HG03108 (cell line): ENCODE results near the gene ANO6.

Source experiments
- ATAC-seq: cut with Tn5 transposase; IDR thresholded peaks from one replicate; pipeline ENCODE4 v1.9.1; 2021; ENCODE audit warnings: moderate library complexity; ENCODE audit not compliant: unreplicated experiment

The ANO6 gene

DNA sequence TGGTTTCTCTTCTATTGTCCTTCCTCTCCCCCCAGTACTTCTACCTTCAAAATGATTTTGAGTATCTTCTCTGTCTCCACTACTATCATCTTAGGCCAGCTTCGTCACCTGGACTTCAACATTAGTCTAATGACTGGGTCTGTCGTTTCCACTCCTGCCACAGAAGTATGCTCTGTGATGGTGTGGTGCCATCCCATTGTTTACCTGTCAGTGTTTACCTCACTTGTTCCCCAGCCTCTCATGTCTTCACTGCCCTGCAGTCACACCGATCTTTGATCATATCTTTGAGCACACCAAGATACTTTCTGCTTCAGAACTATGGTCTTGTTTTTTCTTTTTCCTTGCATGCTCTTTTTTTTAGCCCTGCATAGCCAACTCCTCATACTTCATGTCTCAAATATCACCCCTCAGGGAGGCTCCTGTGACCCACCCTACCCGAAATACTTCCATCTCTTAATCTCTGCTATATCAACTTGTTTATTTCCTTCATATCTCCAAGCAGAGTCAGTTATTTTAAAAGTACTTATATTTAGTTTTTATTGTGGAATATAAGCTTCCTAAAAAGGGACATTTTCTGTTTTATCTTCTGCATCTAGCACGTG is 60.4 kb downstream of the ANO6 start:
- ATAC-seq, result no peak

DNA sequence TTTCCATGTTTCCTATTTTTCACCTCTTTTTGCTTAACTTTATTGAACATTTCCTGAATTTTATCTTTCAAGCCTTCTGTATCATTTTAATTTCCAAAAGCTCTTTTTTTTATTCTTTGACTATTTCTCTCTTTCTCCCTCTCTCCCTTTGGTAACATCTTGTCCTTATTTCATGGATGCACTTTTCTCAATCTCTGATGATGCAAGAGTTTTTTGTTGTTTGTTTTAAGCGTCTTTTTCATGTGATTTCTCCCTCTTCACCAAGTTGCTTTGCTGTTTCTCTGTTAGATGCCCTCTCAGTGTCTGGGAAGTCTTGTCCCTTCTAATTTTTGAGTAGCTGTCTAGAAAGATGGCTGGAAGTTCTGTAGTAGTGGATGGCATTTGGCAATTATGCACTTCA is 62.6 kb downstream of the ANO6 start:
- ATAC-seq, result no peak

DNA sequence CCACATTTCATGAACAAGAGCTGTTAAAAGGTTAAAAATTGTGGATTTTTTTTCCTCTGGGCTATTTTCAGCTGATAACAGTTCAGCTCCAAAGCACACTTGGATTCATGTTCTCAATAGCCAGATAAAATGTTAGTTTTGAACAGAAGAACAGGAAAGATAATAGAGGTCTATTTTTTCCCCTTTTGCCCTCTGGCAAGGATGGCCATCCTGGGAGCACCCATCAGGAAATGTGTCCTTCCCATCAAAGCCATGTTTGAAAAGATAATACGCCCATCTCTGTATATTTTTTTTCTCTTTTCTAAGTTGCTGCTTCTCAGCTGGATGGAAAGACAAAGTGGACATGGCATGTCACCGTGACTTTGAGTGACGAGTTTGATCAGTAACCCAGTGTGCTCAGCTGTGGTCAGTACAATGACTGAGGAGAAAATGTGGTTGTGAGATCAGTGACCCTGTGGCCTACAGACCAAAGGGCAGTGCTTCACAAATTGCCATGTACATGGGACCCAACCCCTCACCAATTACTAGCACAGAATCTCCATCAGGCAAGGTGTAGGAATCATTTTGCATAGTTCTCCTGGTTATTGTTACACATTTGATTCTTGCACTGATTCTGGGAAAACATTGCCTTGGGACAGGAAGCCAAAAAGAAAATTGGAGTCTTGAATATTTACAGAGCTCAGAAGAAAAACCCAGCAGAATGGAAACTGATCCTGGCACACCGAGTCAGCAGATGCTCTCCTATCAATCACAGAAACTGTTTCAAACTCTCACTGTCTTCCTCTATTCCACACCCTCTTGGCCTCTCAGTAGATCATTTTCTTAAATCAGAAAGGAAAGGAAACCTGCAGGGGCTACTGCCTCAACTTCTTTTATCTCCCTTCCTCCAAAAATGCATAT is 64.3 kb downstream of the ANO6 start:
- ATAC-seq, result no peak

DNA sequence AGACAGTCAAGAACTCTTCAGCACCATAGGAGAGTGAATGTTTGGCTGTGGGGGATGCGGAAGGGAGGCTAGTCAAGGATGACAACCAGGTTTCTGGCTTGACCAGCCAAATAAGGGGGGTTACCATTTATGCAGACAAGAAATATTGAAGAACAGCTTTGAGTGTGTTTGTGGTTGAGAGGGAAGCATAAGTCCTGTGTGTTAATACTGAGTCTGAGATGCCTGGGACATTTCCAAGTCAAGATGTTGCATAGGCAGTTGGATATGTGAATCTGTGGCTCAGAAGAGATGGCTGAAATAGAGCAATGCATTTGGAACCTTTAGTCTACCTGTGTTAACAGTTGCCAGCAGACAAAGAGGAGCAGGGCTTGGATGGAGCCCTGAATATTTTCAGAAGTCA is 66.1 kb downstream of the ANO6 start:
- no peak for ATAC-seq

DNA sequence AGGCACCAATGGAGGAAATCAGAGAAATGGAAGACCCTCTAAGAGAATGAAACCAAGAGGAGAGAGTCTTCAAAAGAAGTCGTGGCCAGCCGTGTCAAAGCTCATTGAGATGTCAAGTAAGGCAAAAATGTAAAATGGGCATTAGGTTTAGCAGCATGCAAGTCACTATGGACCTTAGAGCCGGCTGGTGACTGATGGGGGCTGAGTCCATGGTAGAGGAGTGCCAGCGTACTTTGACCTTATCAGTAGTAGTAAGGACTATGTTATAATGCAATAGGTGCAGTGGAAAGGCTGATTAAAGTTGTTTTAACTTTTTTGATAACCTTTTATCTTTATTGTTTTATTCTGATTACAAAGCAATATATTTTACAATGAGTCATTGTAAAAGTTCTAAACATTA is 66.5 kb downstream of the ANO6 start:
- ATAC-seq, result no peak

DNA sequence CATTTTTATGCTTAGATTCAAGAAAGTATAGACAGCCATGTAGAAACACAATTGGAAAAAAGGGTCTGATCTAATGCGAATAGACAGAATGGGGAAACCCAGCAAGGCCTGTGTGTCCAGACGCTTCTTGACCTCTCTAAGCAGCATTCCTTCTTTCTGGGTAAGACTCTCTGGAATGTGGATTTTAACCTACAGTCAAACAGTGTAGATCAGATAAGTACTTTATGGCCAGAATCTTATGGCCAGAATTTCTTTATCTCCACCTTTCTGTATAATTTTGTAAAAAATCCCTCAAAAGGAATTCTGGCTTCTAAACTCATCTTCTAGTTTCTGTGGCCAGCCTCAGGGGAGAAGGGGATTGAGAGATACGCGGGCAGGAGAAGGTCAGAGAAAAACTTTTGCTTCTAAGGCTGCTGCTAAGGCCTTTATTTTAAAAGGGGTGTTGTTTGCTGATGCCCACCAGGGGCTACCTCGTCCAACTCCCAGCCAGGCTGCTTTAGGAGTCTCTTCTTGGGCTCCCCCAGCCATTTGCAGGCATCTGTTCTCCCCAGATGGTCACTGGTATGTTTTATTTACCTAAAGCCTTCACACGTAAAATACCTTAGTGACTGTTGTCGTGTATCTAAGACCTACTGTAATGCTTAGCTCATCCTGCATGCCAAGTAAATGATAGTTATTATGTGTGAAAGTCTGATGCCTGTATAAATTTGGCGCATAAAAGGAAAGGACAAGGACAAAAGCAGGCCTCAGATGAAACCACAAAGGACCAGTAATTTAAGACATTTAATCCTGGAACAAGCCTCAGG is 68.4 kb downstream of the ANO6 start:
- no peak for ATAC-seq

DNA sequence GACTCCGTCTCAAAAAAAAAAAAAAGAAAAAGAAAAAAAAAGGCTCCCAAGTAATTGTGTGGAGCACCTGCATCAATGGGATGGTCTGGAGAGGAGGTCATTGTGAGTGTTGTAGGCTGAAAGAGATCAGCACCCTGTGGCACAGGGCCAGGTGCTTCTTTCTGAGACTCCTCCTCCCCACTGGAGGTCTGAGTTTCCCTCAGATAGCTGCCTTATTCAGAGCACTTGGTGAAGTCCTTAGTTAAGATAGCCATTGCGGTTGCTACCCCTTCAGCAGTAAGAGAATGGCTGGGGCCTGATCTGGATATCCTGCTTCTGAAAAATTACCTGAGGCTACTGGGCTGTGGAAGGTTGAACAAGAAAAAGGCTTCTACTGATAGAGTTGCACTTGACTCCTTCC is 69.8 kb downstream of the ANO6 start:
- ATAC-seq, result no peak

DNA sequence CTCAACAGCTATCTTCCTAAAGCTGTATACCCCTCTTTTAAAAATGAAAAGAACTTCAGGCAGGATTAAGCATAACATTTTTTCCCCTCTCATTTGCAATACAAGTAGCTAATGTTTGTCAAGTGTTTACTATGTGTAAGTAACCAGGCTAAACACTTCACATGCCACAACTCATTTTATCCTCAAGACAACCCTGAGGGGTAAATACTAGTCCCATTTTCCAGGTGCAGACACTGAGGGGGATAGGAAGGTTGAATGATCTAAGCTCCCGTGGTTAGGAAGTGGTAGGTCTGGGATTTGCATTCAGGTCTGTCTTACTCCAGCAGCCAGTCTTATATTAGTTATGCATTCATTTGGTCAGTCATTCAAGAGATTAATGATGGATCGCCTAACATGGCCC is 70.7 kb downstream of the ANO6 start:
- ATAC-seq, result no peak

DNA sequence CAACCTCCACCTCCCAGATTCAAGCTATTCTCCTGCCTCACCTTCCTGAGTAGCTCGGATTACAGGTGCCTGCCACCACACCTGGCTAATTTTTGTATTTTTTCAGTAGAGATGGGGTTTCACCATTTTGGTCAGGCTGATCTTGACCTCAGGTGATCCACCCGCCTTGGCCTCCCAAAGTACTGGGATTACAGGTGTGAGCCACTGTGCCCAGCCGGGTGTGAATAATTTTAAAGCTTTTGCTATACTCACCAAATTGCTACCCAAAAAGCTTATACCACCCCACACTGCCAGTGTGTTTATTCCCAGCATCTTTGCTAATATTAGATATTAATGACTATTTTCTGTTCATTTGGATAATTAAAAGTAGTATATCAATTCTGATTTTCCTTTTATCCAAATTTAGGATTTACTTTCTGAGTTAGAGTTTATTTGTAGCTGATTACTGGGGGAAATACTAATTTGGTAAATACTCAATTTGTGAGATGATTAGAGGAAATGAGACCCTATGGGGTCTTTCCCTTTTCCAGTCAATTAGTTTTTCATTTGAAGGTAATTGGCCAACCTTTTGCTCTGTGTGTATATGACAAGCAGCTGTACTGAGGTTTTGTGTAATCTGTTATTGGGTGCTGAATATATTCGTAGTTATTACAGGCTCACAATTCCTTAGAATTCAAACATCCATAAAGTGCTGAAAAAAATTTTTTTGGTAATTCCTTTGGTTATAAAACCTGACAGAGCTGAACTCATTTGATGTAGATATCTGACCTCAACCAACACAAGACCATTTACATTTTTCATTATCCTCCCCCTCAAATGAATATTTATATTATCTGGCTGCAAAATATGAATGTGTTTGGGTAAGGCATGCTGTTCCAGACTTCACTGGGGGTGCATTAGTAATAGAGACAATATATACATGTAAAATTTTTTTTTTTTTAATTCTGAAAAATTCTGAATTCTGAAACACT is 73.6 kb downstream of the ANO6 start:
- ATAC-seq, result no peak

DNA sequence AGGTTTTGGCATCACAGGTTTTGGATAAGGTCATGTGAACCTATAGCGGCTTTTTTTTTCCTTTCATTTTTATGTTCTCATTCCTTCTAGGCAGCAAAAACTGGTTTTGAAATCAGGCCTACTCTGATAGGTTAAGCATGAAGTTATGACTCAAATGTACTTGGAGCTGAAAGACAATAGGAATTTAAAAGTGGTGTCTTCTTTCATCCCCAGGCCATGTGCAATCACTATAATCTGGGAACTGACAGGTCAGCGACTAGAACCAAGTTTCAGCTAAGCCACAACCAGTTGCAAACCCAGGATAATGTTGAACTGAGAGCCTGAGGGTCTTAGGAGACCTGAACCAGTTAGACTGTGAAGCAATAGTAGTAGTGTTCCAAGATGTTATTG is 74.3 kb downstream of the ANO6 start:
- no peak for ATAC-seq

DNA sequence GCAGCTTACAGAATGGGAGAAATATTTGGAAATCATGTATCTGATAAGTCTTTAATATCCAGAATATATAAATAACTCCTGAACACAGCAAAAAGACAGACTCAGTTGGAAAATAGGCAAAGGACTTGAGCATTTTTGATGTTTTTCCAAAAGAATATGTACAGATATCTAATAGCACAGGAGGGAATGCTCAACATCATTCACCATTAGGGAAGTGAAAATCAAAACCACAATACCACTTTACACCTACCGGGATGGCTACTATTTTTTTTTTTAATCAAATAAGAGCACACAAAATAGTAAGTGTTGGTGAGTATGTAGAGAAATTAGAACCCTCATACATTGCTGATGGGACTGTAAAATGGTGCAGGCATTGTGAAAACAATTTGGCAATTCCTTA is 75.6 kb downstream of the ANO6 start:
- no peak for ATAC-seq

DNA sequence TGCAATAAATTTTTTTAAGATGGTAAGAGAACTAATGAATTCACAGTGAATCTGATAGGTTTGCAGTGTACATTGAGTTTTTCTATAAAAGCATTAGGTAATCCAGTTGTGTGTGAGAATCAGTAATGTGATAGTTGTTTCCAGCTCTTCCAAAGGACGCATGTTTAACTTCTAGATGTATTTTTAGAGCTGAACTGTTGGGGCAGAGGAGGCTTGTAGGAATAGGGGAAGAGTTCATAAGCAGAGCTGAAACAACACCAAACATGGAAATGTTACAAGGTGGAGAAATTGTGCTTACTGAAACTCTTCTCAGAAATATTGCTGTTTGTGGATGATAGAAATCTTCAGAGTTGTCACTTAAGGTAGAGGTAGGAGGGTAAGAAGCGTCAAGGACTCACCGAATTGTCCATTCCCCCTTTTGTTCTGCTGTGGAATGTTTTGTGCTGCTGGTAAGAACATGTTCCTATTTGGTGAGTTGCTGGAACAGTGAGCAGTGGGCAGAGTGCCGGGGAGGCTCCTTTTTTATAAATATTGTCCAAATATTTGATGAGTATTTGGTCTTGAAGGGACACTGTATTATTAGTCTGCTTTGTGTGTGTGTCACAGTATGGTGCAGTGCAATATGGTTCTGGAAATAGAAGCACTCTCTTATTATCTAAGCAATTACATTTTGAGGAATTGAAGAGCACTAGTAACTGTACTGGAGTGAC is 76.7 kb downstream of the ANO6 start:
- no peak for ATAC-seq

DNA sequence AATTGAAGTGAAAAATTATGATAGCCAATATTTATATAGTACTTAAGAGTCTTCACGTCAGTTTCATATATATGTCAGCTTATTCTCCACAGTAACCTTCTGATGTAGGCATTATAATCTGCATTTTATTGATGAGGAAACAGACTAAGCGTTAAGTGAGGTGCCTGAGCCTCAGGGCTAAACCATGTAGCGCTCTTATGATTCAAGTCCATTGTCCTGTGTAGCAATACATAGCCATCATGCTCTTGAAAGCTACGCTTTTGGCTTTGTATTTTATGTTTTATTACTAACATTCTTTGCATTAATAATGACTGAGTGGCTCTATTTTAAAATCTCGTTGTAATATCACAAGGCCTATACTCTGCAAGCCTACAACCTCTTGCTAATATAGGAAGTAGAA is 79.0 kb downstream of the ANO6 start:
- no peak for ATAC-seq

DNA sequence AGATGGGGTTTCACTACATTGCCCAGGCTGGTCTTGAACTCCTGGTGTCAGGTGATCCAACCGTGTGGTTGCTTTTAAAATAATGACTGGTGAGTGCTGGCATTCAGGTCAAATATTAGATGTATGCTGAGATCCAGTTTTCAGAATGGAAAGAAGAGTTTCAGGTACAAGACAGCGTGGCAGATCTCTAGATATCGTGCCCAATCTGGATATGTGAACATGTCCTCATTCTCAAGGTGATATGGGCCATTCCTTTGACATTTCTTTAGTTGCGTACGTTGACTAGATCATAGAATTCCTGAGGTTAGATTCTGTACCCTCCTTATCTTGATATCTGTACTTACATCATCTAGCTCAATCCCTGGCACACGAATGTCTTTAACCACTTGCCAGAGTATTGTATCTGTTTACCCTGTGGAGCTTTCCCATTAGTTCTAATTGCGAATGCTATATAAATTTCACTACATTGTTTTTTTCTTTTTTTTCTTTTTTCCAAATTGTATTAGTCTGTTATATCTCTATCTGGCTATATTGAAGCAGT is 80.2 kb downstream of the ANO6 start:
- ATAC-seq, result no peak

DNA sequence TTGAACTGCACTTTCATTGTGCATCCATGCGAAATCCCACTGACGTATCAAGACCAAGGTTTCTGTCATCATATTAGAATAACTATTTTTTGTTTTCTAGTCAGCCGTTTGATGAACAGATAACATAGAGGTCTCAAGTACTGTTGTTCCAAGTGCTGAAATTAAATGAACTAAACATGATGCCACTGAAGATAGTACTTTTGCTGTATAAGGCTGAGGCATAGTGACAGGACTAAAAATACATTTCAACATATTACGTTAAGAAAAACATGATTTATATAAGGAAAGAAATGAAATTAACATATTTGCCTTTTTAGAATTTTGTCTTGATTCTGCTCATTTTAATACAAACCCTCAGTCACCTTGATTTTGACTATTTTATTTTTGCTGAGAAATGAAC is 82.2 kb downstream of the ANO6 start:
- ATAC-seq, result no peak

DNA sequence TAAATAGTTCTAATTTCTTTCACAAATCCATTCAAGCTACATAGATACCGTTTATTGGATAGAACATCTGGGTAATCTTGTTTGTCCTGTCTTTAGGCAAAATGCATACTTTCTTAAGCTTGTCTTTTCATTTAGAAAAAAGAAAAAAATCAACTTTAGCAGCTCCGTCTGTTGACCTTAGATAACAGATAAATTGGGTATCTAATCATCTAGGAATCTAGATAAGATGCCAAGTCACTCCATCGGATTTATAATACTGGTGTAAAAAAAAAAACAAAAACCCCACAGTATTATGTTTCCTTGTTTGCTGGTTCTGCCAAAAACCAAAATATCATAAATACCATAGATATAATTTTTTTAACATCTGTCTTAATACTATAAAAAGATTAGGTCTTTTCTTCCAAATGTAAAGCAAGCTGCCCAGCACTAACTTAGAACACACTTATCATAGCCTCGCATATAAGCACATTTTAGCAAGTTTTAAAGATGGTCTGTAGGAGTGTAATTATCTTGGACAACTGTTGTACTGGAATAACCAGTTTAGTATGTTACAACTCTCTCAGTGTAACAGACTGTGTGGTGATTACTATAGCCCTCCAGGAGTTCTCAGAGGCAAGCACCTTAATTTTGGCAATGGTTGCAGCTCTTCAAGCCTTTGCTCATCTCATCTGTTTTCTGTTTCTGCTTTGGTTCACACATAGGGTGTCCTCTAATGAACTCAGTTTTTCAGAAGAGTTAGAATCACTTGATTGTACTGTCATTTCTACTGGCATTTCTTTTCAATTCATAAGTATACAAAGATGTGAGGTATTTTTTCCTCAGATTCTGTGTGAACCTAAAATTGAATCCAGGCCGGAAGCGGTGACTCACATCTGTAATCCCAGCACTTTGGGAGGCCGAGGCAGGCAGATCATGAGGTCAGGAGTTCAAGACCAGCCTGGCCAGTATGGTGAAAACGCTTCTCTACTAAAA is 83.1 kb downstream of the ANO6 start:
- ATAC-seq, result no peak

DNA sequence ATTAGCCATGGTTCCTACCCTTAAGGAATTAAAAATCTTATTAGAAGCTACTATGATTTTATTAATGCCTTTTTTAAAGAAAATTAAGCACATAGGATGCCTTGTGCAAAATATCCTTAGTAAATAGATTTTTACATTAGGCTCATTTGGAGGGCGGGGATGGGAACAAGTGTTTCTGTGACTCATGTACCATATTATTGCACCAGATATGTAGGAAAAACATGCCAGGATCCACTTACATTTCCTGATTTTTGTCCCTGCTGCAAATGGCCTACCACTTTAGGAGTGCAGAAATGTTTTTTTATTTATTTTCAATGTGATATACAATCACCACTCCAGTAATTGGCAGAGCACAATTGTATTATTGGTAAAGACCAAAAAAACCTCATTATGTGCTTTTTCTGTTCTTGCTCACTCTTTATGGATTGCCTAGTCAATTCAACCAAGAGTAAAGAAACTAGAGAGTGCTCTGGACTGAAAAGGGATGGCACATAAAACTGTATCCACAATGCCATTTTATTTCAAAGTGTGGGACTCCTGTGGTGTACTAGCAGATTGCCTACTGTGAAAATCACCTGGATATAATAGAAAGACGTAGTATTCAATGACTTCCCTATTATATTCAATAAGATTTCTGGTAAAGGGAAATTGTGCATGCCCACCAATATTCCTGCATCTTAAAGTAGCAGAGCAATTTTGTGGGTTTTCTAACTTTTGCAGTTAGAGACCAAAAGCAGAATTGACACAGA is 86.9 kb downstream of the ANO6 start:
- no peak for ATAC-seq

DNA sequence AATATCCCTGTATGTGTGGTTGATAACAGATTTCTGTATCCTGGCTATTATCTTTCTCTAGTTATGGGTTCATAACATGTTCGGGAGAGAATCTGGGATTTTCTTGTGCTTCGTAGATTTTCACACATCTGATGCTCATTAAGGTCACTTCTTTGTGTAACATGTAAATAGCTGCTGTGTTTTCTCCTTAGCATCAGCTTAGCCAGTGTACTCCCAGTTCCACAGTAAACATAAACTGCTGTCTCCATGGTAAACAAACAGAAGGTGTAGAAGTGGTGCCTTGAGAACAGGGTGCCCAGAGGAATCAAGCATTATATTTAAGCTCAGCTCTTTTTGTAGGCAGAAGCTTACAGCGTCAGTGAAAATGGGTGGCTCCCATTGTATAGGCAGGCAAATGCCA is 88.0 kb downstream of the ANO6 start:
- no peak for ATAC-seq
